ENCODE data around the gene GPR68. TPM values are rescaled to one million over a fixed set of nuclear protein-coding genes. Genes with fewer than 3 reads are reported as not detected.
A peak's percentile ranks its signal among the peaks of the same experiment; 100 is the strongest.

The GPR68 gene
- total RNA-seq, 1 donor from 2014 or later, result 0.42 TPM

GRCh38 chr14:91238085-91238484, 6.4 kb downstream of the GPR68 start:
- no peak overlapping the region for H3K4me3 Mint-ChIP-seq (ENCODE audit: unreplicated experiment)
- no peaks in the 10 kb centered on the region for H3K9me3 Mint-ChIP-seq (ENCODE audit: low read depth)
- H3K36me3 Mint-ChIP-seq (ENCODE audit: low read depth), result no peaks in the 10 kb centered on the region

GRCh38 chr14:91237219-91237618, 7.3 kb downstream of the GPR68 start:
- Mint-ChIP-seq H3K27ac (ENCODE audit: unreplicated experiment) (peak overlapping the region; percentile 85), H3K9me3 (ENCODE audit: low read depth) (peaks cover 3% of the 10 kb centered on the region), H3K4me3 (ENCODE audit: unreplicated experiment) (no peak overlapping the region), H3K36me3 (ENCODE audit: low read depth) (no peaks in the 10 kb centered on the region), H3K4me1 (ENCODE audit: low read depth) (peaks cover 9% of the 10 kb centered on the region), H3K27me3 (ENCODE audit: low read depth) (no peaks in the 10 kb centered on the region)
- DNase-seq (ENCODE audit: low spot score), result no peak
- TF ChIP-seq CTCF (IDR thresholded peaks at IDR 0.05), result no peak

More at GRCh38 chr14:91238085-91238484, 6.4 kb downstream of the GPR68 start:
- TF ChIP-seq CTCF (IDR thresholded peaks at IDR 0.05), result no peak
- no peak for DNase-seq (ENCODE audit: low spot score)
- Mint-ChIP-seq H3K4me1 (ENCODE audit: low read depth) (peaks cover 13% of the 10 kb centered on the region), H3K27ac (ENCODE audit: unreplicated experiment) (no peak overlapping the region), H3K27me3 (ENCODE audit: low read depth) (no peaks in the 10 kb centered on the region)

GRCh38 chr14:91235841-91236240, 8.7 kb downstream of the GPR68 start:
- no peak for DNase-seq (ENCODE audit: low spot score)
- H3K9me3 Mint-ChIP-seq (ENCODE audit: low read depth), result peaks cover 8% of the 10 kb centered on the region
- TF ChIP-seq CTCF (IDR thresholded peaks at IDR 0.05), result no peak

GRCh38 chr14:91234791-91235114, 9.8 kb downstream of the GPR68 start:
- no peak for TF ChIP-seq CTCF (IDR thresholded peaks at IDR 0.05)
- no peak overlapping the region for H3K4me3 Mint-ChIP-seq (ENCODE audit: unreplicated experiment)
- peaks cover 9% of the 10 kb centered on the region for H3K4me1 Mint-ChIP-seq (ENCODE audit: low read depth)
- peaks cover 12% of the 10 kb centered on the region for H3K9me3 Mint-ChIP-seq (ENCODE audit: low read depth)
- DNase-seq (ENCODE audit: low spot score), result no peak
- H3K36me3 Mint-ChIP-seq (ENCODE audit: low read depth), result no peaks in the 10 kb centered on the region
- H3K27me3 Mint-ChIP-seq (ENCODE audit: low read depth), result no peaks in the 10 kb centered on the region
- no peak overlapping the region for H3K27ac Mint-ChIP-seq (ENCODE audit: unreplicated experiment)

More at GRCh38 chr14:91235841-91236240, 8.7 kb downstream of the GPR68 start:
- H3K27ac Mint-ChIP-seq (ENCODE audit: unreplicated experiment), result no peak overlapping the region
- no peaks in the 10 kb centered on the region for H3K27me3 Mint-ChIP-seq (ENCODE audit: low read depth)
- peaks cover 9% of the 10 kb centered on the region for H3K4me1 Mint-ChIP-seq (ENCODE audit: low read depth)
- no peaks in the 10 kb centered on the region for H3K36me3 Mint-ChIP-seq (ENCODE audit: low read depth)
- no peak overlapping the region for H3K4me3 Mint-ChIP-seq (ENCODE audit: unreplicated experiment)

- TF ChIP-seq CTCF (IDR thresholded peaks at IDR 0.05), result no peak
- Mint-ChIP-seq H3K4me3 (ENCODE audit: unreplicated experiment) (no peak overlapping the region), H3K27me3 (ENCODE audit: low read depth) (no peaks in the 10 kb centered on the region), H3K4me1 (ENCODE audit: low read depth) (peaks cover 9% of the 10 kb centered on the region), H3K27ac (ENCODE audit: unreplicated experiment) (no peak overlapping the region), H3K9me3 (ENCODE audit: low read depth) (peaks cover 12% of the 10 kb centered on the region), H3K36me3 (ENCODE audit: low read depth) (no peaks in the 10 kb centered on the region)
- DNase-seq (ENCODE audit: low spot score), result no peak
These were observed 10.3 kb downstream of the GPR68 start for GRCh38 chr14:91233936-91234790.

All from chondrocyte (in vitro differentiated cells).